GM10266 (cell line): ENCODE measurements around the gene MSX2.

Source experiments
- DNase-seq: peaks from one replicate; pipeline ENCODE4 v3.0.0; 2012; ENCODE audit errors: extremely low spot score
- TF ChIP-seq, protein P1 (sequence below): IDR thresholded peaks from 2 replicates; pipeline ENCODE4 v1.5.1; 2012; ENCODE audit warnings: mild to moderate bottlenecking, low read depth; ENCODE audit not compliant: control insufficient read depth, insufficient read depth; ENCODE audit errors: missing control alignments

MSX2 gene

DNA sequence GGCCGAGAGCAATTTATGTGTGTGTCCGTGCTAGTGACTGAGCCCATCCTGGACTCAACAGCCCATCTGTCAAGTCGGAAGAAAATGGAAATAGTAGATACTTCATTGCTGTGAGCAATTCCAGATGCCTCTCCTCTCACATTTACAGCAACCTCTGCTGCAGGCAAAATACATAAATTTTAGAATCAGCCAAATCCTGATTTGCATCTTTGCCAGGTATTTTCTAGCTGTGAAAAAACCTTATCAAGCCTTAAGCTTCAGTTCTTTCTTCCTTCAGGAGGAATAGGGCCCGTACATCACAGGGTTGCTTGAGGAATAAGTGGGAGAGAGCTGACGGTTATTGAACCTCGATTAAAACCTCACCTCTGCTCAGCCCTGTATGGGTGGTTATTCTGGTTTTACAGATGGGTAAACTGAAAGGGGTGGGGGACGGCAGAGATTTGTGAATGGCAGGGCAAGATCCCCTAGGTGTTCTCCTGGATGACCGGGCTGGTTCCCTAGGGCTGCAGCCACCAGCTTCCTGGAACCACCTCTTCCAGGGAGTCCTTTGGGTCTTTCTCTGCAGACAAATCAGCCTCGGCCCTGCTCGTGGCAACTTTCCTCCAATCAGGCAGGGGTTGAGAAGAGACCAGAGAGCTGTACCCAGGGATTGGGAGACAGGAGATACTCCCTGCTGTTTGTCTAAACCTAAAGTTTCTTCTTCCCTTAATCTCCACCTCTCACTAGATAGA is 5.3 kb upstream of the MSX2 start:
- TF ChIP-seq, protein P1, sequence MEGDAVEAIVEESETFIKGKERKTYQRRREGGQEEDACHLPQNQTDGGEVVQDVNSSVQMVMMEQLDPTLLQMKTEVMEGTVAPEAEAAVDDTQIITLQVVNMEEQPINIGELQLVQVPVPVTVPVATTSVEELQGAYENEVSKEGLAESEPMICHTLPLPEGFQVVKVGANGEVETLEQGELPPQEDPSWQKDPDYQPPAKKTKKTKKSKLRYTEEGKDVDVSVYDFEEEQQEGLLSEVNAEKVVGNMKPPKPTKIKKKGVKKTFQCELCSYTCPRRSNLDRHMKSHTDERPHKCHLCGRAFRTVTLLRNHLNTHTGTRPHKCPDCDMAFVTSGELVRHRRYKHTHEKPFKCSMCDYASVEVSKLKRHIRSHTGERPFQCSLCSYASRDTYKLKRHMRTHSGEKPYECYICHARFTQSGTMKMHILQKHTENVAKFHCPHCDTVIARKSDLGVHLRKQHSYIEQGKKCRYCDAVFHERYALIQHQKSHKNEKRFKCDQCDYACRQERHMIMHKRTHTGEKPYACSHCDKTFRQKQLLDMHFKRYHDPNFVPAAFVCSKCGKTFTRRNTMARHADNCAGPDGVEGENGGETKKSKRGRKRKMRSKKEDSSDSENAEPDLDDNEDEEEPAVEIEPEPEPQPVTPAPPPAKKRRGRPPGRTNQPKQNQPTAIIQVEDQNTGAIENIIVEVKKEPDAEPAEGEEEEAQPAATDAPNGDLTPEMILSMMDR, result no peak
- no peak for DNase-seq

DNA sequence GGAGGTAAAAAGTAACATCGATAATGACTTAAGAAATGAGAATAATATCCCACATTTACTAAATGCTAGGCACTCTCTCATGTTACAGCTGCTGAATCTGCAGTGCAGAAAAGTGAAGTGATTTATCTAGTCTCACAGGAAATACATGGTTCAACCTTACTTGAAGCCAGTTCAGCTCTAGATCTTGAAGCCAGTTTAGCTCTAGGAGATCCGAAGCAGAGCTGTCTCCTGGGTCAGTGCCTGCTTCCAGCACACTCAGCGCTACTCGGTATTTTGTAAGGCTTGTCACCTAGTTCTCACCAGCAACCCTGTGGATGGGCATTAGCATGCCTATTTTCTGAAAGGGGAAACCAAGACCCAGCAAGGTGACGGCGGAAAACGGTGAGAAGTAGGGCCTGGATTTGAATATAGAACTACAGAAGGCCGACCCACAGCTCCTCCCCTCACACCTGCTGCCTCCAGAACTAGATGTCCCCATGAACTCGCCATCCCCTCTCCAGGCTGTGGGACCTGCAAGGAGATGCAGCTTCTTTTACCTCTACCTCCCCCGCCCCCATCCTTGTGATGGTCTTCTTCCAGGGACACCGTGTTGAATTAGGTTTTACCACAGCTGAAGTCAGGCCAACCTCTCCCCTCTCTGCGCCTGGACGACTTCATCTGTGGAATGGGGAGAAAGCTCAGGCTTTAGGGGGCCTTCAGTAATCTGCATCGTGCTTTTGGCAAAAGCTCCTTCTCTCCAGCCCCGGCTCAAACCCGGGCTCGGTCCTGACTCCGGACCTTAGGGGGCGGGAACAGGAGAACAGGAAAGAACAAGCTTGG is 4.4 kb upstream of the MSX2 start:
- TF ChIP-seq, protein P1, result no peak
- DNase-seq, result no peak

DNA sequence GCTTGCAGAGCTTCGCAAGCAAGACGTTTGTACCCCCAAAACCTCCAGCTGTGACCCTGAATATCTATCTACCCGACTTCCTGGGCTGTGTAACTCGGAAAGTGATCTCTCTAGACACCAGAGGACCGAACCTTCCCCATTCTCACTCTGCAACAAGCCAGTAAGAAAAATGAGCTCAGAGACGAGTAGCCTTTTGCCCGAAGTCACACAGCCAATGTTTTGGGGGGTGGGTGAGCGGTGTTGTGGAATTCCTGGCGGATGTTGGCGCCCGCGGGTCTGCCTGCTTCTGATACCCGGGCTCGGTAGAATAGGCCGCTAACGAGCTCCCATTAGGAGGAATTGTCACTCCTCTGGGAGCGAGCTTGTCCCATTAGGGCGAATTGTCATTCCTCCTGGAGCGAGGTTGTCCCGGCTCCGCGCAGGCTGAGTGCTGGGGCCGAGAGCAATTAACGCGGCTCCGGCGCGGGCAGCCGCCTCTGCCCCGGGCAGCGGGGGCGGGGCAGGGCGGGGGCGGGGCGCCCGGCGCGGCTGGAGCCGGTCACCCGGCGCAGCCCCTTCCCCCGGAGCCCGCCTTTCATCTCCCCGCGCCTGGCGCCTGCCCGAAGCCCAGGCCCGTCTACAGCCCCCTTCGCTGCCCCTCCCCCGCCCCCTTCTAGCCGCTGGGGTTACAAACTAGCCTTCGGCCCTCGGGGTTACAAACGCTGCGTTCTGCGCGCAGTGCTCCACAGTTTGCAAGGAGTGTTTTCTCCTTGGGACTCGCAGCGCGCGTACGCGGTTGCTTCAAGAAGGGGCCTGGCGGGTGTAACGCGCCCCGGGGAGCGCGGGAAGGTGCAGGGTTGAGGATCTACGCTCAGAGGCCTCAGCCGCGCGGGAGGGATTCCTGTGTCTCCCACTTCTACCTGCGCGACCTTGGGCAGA is 3.5 kb upstream of the MSX2 start:
- TF ChIP-seq, protein P1, result no peak
- no peak for DNase-seq

DNA sequence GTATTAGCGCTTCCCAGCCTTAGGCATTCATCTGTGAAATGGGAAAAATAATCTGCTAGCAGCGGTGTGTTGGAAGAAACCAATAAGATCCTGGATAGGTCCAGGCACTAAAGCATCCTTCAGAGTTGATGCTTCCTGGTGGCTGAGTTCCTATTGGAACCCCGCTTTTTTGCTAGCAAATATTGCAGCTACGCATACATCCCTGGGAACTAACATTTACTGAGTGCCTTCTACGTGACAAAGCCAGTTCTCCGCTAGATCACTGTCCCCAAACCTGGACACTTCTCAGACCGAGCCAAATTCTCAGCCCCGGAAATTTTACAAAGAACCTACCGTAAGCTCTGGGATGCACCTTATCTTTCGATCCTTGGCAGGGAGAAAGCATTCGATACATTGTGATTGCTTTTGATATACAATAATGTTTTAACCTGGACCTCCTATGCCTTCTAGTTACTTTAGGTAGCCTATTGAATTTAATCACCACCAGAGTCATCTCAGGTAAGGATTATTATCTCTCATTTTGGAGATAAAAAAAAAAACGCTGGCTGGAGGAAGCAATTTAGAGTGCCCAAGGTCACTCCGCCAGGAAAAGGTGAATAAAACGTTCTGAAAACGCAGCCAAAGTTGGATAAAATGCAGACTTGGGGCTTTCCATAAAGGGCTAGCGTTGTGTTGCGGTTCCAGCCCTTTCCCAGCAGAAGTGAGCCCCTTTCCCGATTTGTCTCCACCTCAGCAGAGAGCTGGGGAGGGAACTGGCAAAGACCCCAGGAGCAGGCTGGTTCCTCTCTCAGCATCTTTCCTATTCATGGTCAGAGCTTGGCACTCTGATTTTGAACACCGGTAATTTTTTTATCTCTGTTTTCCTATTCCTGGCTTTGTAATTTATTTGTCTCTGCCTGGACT is 2.6 kb upstream of the MSX2 start:
- no peak for DNase-seq
- TF ChIP-seq, protein P1, result no peak

DNA sequence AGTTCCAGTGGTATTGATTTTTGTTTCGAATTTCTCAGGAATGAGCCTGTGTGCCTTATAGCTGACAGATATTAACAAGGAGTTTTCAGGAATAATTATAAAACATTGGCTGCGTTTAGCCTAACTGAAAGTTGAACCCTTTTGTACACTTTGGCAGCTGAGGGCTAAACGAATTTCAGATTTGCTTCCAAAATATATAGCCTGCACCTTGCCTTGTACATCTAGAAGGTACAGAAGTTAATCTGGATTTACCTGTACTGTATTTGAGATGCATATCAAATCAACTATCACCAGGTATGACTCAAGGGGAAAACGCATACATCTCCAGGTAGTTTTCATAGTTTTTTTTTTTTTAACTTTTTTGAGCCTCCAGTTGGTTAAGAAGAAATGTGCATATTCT is 1.9 kb upstream of the MSX2 start:
- TF ChIP-seq, protein P1, result no peak
- DNase-seq, result no peak

DNA sequence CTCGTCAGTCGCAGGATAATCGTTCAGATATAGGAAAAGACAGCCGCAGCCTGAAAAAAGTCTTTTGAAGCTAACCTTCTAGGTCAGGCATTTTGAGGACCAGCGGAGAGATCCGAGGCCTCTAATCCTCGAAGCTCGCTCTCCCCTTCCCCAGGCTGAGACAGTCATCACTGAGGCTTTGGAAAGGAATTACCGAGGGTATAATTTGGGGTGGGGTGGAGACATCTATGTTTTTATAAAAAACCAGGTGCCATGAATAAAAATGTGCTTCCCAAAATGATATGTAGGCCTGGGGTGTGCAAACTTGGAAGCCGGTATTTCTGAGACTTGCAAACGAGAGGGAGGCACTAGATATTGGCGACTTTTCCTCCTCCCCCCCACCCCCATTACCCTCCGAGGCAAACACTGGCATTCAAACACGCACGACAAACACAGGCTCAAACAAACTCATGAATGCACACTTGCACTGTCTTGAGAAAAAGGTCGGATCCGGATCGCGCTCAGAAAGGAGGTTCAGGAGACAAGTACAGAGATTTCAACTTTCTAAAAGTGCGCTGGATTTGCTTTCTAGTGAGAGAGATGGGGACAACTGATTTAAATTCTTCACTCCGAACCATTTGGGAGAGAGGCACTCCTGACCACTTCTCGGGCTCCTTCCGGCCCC is 935 bp upstream of the MSX2 start:
- DNase-seq, result no peak
- TF ChIP-seq, protein P1, result no peak
